Activated naive CD4-positive, alpha-beta T cell treated with anti-CD3 and anti-CD28 coated beads for 36 hours (primary cell): Measurements from ENCODE around the gene RUNX1. TPM values are rescaled to one million over a fixed set of nuclear protein-coding genes. Genes with fewer than 3 reads are reported as not detected.

Source experiments
- CTCF ChIA-PET: fragments of 350-600 bp; sonication (Branson Sonifier 250); formaldehyde crosslinking; loops from one replicate; lab custom pipeline; 2021; ENCODE audit warnings: antibody characterized with exemption; lab: Charles Lee
- DNase-seq: peaks from one replicate; pipeline ENCODE4 v3.0.0-alpha.2; 2020
- H3K27ac Mint-ChIP-seq: one replicate; pipeline ENCODE4 v1.8.0; 2021; ENCODE audit warnings: mild to moderate bottlenecking, mixed read lengths
- H3K27me3 Mint-ChIP-seq: one replicate; pipeline ENCODE4 v1.8.0; 2021; ENCODE audit warnings: low read depth, mixed read lengths
- H3K36me3 Mint-ChIP-seq: one replicate; pipeline ENCODE4 v1.8.0; 2021; ENCODE audit warnings: low read depth, mixed read lengths
- H3K4me1 Mint-ChIP-seq: one replicate; pipeline ENCODE4 v1.8.0; 2021; ENCODE audit warnings: low read depth, mixed read lengths
- H3K4me3 Mint-ChIP-seq: one replicate; pipeline ENCODE4 v1.8.0; 2021; ENCODE audit warnings: mild to moderate bottlenecking, moderate library complexity, mixed read lengths
- H3K9me3 Mint-ChIP-seq: one replicate; pipeline ENCODE4 v1.8.0; 2021; ENCODE audit warnings: mixed read lengths
- intact Hi-C: fragments of 100-400 bp; cut with micrococcal nuclease; formaldehyde crosslinking; loops from one replicate; pipeline ENCODE4 v1.15.1; 2023
- total RNA-seq, 2 experiments: library from RNA; stranded (reverse); gene quantifications; one replicate each; pipeline ENCODE4 v1.2.3, GENCODE V29; 2021

The RUNX1 gene
- total RNA-seq, 2 experiments from 2014 or later, result 36.9 to 41.0 TPM

DNA sequence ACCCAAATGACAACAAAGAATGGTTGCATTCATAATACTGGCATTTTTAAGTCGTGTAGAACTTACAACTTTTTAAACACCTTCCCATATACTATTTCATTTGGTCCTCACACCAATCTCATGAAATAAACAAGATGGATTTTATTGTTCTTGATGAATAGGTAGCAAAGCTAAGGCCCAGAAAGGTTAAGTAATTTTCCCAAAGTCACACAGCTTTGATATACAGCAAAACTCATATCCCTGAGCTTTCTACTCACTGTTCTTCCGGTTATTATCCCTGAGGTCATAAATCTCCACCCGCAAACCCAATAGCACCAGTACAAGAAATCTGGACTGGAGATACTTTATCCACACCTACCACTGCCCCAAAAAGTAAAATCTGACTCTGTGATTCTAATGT lies 186.2 kb downstream of the RUNX1 start:
- no peak for DNase-seq
- H3K4me3 Mint-ChIP-seq, result no peak overlapping the region
- H3K4me1 Mint-ChIP-seq, result peaks cover 77% of the 10 kb centered on the region
- intact Hi-C loops, result no loop called here
- no peaks in the 10 kb centered on the region for H3K9me3 Mint-ChIP-seq
- H3K27ac Mint-ChIP-seq, result no peak overlapping the region
- H3K36me3 Mint-ChIP-seq, result peaks cover 69% of the 10 kb centered on the region
- H3K27me3 Mint-ChIP-seq, result no peaks in the 10 kb centered on the region
- CTCF ChIA-PET, result interaction anchor here (0.8 kb wide), 1 partner anchor 13 kb away, joined by 3 read pairs; no protein-coding TSS in a partner anchor

DNA sequence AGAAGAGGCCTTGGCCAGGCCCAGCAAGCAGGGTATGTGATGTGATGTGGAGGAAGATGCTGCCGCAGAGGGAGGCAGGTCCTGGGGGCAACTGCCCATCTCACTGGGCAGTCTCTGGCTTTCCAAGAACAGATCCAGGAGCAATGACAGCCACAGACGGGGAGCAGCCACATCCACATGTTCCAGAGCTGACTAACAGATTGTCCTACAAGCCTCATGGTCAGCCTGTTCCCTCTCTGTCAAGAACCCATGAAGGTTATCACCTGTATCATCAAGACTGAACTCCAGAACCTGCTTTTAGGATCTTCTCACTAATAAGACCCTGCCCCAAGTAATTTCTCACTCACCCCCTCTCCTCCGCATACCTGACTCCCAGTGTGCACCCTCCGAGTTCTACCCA lies 187.8 kb downstream of the RUNX1 start:
- no peaks in the 10 kb centered on the region for H3K27me3 Mint-ChIP-seq
- peak overlapping the region; percentile 54 for H3K27ac Mint-ChIP-seq
- H3K4me3 Mint-ChIP-seq, result no peak overlapping the region
- CTCF ChIA-PET, result no interaction called here
- no peaks in the 10 kb centered on the region for H3K9me3 Mint-ChIP-seq
- peaks cover 62% of the 10 kb centered on the region for H3K4me1 Mint-ChIP-seq
- H3K36me3 Mint-ChIP-seq, result peaks cover 80% of the 10 kb centered on the region
- DNase-seq, result no peak
- intact Hi-C loops, result no loop called here

DNA sequence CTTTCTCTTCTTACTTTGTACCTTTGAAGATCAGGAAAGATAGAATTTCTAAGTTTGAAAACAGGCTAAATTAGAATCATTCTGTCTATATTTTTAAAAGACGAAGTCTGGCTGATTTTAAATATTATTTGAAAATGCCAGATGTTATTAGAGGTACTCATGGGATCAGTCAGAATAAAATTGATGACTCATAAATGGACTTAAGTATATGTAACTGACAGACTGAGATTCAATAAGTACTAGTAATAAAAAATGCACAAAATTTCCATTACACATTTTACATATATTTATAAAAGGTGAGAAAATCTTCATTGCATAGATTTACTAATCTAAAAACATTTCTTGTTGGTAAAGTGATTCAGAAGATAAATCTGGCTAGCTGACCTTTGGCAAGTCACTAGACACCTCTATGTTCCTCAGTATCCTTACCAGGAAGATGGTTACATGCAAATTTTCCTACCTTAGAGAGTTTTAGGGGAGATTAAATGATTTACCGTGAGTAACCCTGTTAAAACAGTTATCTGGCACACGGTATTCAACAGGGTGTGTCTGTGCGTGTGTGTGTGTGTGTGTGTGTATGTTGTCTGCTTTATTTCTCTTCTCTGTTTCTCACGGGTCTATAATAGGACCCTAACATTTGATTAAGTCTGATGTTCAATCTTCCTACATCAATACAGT lies 189.0 kb downstream of the RUNX1 start:
- CTCF ChIA-PET, result no interaction called here
- peak; percentile 27 for DNase-seq
- Mint-ChIP-seq H3K4me1 (peaks cover 50% of the 10 kb centered on the region), H3K27ac (peak overlapping the region; percentile 55), H3K9me3 (no peaks in the 10 kb centered on the region), H3K36me3 (peaks cover 78% of the 10 kb centered on the region), H3K27me3 (no peaks in the 10 kb centered on the region), H3K4me3 (no peak overlapping the region)
- intact Hi-C loops, result no loop called here

DNA sequence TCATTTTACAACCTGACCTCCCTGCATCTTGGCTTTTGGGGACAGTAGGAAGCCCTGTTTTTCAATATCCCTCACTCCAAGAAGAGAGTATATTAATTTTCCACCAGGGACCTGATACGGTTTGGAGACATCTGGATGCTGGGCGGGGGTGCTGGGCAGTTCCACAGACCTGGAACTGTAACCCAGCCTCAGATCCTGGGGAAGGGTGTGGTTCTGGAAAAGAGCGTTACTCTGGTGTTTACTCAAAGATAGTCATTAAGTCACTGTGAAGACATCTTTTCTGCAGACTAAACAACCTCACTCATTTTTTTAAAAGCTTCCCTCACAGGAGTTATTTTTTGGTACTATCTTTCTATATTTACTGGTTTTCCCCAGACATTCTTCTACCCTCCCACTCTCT lies 190.5 kb downstream of the RUNX1 start:
- Mint-ChIP-seq H3K9me3 (no peaks in the 10 kb centered on the region), H3K27ac (no peak overlapping the region), H3K27me3 (no peaks in the 10 kb centered on the region), H3K4me3 (no peak overlapping the region), H3K4me1 (peaks cover 41% of the 10 kb centered on the region), H3K36me3 (peaks cover 68% of the 10 kb centered on the region)
- no peak for DNase-seq
- CTCF ChIA-PET, result no interaction called here
- intact Hi-C loops, result no loop called here

DNA sequence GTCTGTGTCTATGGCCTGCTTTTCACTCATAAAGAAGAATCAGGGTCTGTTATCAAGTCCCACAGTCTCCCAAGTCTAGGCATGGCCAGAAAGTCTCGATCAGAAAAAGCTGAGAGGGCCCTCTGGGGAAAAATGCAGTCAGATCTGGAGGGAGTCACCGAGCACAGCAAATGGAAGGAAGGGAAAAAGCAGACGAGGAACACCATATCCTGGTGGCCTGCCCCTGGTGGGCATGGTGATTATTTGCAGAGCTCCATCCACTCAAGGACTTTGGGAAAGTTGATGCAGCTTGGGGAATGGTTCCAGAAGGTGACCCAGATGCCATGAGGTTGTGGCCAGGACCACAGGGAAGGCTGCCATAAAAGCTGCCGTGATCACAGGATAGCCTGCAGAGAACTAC lies 191.2 kb downstream of the RUNX1 start:
- Mint-ChIP-seq H3K27ac (no peak overlapping the region), H3K4me3 (no peak overlapping the region), H3K36me3 (peaks cover 64% of the 10 kb centered on the region), H3K9me3 (no peaks in the 10 kb centered on the region), H3K27me3 (no peaks in the 10 kb centered on the region), H3K4me1 (peaks cover 41% of the 10 kb centered on the region)
- CTCF ChIA-PET, result interaction anchor here (1.0 kb wide), 1 partner anchor 10 kb away, joined by 3 read pairs; no protein-coding TSS in a partner anchor
- no peak for DNase-seq
- intact Hi-C loops, result no loop called here

DNA sequence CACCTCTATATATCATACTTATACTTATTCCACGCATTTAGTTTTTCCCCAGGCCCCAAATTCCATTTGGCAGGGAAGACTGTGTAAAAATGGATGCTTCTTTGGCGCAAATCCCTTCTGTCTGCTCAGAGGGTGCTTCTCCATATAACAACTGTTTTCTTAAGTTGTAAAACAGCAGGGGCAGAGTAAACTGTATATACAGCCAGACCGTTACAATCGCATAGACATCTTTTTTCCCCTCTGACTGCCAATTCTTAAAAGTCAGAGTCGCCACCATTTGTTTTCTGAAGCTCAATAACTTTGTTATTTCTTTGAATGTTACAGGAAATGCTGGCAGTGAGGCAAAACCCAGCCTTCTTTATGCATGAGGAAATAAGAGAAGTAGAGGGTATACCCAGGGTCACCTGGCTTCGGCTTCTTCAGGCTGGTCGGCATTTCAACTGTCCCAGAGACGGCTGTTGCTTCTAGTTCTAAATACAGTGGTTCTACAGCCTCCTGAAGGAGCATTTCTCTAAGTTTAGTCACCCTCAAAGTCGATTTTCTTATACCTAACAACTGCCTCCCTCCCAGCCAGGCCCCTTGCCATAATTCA lies 191.9 kb downstream of the RUNX1 start:
- Mint-ChIP-seq H3K27ac (no peak overlapping the region), H3K36me3 (peaks cover 64% of the 10 kb centered on the region), H3K4me3 (no peak overlapping the region), H3K27me3 (no peaks in the 10 kb centered on the region), H3K4me1 (peaks cover 41% of the 10 kb centered on the region), H3K9me3 (no peaks in the 10 kb centered on the region)
- CTCF ChIA-PET, result interaction anchor here (1.0 kb wide), 1 partner anchor 10 kb away, joined by 3 read pairs; no protein-coding TSS in a partner anchor
- DNase-seq, result no peak
- intact Hi-C loops, result no loop called here

DNA sequence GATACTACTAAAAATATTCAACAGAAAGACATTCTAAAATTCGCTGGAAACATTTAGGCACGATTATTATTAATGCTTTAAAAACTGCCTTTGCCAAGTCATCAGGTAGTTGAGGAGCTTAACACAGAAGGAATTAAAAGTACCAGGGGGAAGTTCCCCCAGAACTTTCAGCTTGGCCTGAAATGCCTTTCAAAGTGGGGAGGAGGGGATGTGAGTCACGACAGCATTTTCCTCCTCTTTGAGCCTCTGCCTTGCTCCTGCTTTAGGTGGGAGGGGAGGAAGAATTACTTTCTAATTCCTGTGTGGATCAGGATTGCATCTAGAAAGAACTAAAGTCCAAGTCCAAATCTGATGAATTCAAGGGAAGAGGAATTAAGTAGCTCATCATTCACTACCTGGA lies 196.7 kb downstream of the RUNX1 start:
- H3K4me3 Mint-ChIP-seq, result no peak overlapping the region
- H3K27ac Mint-ChIP-seq, result peak overlapping the region; percentile 71
- CTCF ChIA-PET, result no interaction called here
- H3K27me3 Mint-ChIP-seq, result no peaks in the 10 kb centered on the region
- intact Hi-C loops, result loop anchor here (5.0 kb wide), 1 partner anchor 45 kb away; no protein-coding TSS in a partner anchor
- H3K9me3 Mint-ChIP-seq, result no peaks in the 10 kb centered on the region
- peaks cover 23% of the 10 kb centered on the region for H3K4me1 Mint-ChIP-seq
- H3K36me3 Mint-ChIP-seq, result peaks cover 40% of the 10 kb centered on the region
- DNase-seq, result peak; percentile 37

DNA sequence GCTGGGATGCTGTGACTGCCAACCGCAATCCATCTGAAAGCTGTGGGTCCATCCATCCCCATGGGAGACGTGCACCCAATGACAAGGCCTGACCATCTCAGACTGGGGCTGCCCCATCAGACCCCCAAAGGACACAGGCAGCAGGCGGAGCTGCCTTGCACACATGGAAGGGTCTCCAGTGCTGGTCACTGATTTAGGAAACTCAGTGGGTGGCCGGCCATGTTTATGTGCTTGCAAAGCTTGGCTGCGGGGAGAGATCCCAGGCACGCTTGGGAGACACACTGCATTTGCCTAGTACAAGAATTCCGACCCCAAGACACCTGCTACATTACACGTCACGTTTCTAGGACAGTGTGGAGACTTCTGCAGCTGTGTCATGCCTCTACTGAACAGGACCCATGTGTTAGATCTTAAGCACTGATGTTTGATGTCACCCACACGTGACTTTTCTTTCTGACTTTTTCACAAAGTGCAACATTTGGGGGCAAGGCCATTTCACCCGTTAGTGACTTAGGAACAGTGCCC lies 198.9 kb downstream of the RUNX1 start:
- Mint-ChIP-seq H3K27me3 (no peaks in the 10 kb centered on the region), H3K27ac (no peak overlapping the region), H3K9me3 (no peaks in the 10 kb centered on the region), H3K4me1 (peaks cover 38% of the 10 kb centered on the region), H3K36me3 (peaks cover 36% of the 10 kb centered on the region), H3K4me3 (no peak overlapping the region)
- intact Hi-C loops, result loop anchor here (5.0 kb wide), 1 partner anchor 43 kb away; no protein-coding TSS in a partner anchor
- CTCF ChIA-PET, result interaction anchor here (0.9 kb wide), 1 partner anchor 13 kb away, joined by 3 read pairs; no protein-coding TSS in a partner anchor
- DNase-seq, result no peak

DNA sequence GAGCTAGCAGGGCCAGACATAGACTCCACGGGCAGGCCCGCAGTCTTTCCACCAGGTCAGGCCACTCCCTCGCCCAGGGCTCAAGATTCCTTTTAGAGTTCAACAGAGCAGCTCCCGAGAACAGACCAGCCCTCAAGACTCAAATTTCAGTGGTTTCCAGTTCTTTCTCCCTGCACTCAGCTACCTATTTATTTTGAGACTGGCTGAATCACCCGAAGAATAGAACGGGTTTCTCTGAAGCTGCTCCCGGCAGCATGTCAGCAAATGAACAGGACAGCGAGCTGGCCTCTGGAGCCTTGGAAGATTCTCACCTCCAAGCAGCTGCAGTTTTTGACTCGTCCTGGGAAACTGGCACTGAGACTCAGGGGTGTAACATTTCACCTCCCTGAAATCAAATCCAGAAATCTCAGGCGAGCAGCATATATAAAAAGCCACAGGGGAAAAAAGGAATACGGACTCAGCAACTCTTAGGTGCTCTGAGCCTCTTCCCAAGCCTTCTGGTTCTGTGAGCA lies 202.4 kb downstream of the RUNX1 start:
- H3K36me3 Mint-ChIP-seq, result peaks cover 40% of the 10 kb centered on the region
- H3K27ac Mint-ChIP-seq, result peak overlapping the region; percentile 50
- no peak overlapping the region for H3K4me3 Mint-ChIP-seq
- CTCF ChIA-PET, result no interaction called here
- H3K4me1 Mint-ChIP-seq, result peaks cover 38% of the 10 kb centered on the region
- intact Hi-C loops, result no loop called here
- no peak for DNase-seq
- H3K27me3 Mint-ChIP-seq, result no peaks in the 10 kb centered on the region
- H3K9me3 Mint-ChIP-seq, result no peaks in the 10 kb centered on the region

DNA sequence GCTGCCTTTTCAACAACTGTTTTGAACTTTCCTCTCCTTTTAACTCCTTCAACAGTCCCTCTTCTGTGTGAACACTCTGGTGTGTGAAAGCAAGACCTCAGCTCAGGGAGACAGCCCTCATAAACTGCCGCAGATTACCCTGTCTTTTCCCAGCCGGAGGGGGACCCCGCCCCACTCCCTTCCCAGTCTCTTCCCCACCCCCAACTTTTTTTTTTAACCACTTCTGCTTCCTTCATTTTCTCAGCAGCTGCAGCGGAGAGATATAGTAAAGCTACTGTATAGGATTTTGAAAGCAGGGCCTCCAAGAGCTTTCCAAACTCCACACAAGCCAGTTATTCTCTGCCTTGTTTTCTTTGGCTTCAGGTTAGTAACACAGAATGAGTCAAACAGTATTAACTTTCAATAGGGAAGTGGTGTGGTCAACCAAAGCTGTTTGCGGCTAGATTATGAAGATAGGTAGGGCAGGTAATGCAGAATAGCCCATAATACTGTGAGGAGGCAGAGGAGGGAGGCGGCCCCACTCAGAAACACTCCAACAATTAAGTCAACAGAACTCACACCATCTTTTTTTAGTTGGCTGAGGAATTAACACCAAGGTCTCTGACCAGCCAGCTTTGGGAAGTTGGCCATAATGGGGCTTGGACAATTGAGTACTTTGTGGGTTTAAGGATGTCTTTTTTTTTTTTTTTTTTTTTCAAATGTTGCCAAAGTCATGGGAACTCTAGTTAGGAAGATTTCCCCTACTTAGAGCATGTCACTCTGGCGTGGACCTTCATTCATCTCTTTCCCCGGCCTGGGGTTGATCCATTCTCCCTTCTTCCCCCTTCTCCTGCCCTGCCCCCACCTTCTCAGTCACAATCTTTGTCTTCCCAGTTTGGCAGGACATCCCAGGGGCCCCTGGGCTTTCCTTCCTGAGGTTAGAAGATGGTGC lies 203.3 kb downstream of the RUNX1 start:
- no peaks in the 10 kb centered on the region for H3K27me3 Mint-ChIP-seq
- intact Hi-C loops, result loop anchor here (2.0 kb wide), 1 partner anchor 35 kb away; no protein-coding TSS in a partner anchor
- H3K4me3 Mint-ChIP-seq, result no peak overlapping the region
- peaks cover 39% of the 10 kb centered on the region for H3K36me3 Mint-ChIP-seq
- H3K27ac Mint-ChIP-seq, result peak overlapping the region; percentile 50
- H3K9me3 Mint-ChIP-seq, result no peaks in the 10 kb centered on the region
- peaks cover 40% of the 10 kb centered on the region for H3K4me1 Mint-ChIP-seq
- CTCF ChIA-PET, result interaction anchor here (0.6 kb wide), 1 partner anchor 492 kb away, joined by 3 read pairs; no protein-coding TSS in a partner anchor
- peak; percentile 23 for DNase-seq

DNA sequence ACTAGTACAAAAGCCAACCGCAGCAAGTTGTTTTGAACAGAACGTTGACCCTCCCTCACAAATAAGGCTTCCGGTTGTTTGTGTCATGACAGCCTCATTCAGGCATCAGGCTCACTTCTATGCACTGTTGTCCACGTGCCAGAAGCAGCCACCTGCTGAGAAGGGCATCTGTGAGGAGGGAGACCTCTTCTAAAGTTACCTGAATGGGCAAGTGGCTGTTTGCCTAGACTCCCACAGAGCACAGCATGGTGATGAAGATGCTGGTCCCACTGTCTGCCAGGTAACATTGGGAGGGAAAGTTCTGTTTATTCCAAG lies 204.2 kb downstream of the RUNX1 start:
- Mint-ChIP-seq H3K9me3 (no peaks in the 10 kb centered on the region), H3K36me3 (peaks cover 41% of the 10 kb centered on the region), H3K27ac (peak overlapping the region; percentile 77), H3K4me1 (peaks cover 47% of the 10 kb centered on the region), H3K4me3 (no peak overlapping the region), H3K27me3 (no peaks in the 10 kb centered on the region)
- intact Hi-C loops, result loop anchor here (2.0 kb wide), 1 partner anchor 36 kb away; no protein-coding TSS in a partner anchor
- DNase-seq, result no peak
- CTCF ChIA-PET, result interaction anchor here (0.6 kb wide), 1 partner anchor 493 kb away, joined by 3 read pairs; no protein-coding TSS in a partner anchor
